ENCODE results near the gene PLCB4.

The PLCB4 gene

GRCh38 chr20:9261781-9262180, 192.9 kb downstream of the PLCB4 start:
- TF ChIP-seq CTCF (IDR thresholded peaks at IDR 0.05; ENCODE audit: borderline replicate concordance, insufficient read depth, low read depth, low read length), result no peak
- no peak overlapping the region for H3K4me3 ChIP-seq (ENCODE audit: low read depth, low read length)

GRCh38 chr20:9262653-9263194, 193.8 kb downstream of the PLCB4 start:
- TF ChIP-seq CTCF (IDR thresholded peaks at IDR 0.05; ENCODE audit: borderline replicate concordance, insufficient read depth, low read depth, low read length), result no peak
- no peak overlapping the region for H3K4me3 ChIP-seq (ENCODE audit: low read depth, low read length)

GRCh38 chr20:9269280-9269971, 200.5 kb downstream of the PLCB4 start:
- no peak overlapping the region for H3K4me3 ChIP-seq (ENCODE audit: low read depth, low read length)
- no peak for TF ChIP-seq CTCF (IDR thresholded peaks at IDR 0.05; ENCODE audit: borderline replicate concordance, insufficient read depth, low read depth, low read length)

- H3K4me3 ChIP-seq (ENCODE audit: low read depth, low read length), result no peak overlapping the region
- TF ChIP-seq CTCF (IDR thresholded peaks at IDR 0.05; ENCODE audit: borderline replicate concordance, insufficient read depth, low read depth, low read length), result no peak
Measured at GRCh38 chr20:9270831-9271230, 201.9 kb downstream of the PLCB4 start.

GRCh38 chr20:9276966-9277468, 208.1 kb downstream of the PLCB4 start:
- TF ChIP-seq CTCF (IDR thresholded peaks at IDR 0.05; ENCODE audit: borderline replicate concordance, insufficient read depth, low read depth, low read length), result no peak
- no peak overlapping the region for H3K4me3 ChIP-seq (ENCODE audit: low read depth, low read length)

- H3K4me3 ChIP-seq (ENCODE audit: low read depth, low read length), result no peak overlapping the region
- TF ChIP-seq CTCF (IDR thresholded peaks at IDR 0.05; ENCODE audit: borderline replicate concordance, insufficient read depth, low read depth, low read length), result no peak
Measured at GRCh38 chr20:9279918-9280401, 211.1 kb downstream of the PLCB4 start.

- no peak for TF ChIP-seq CTCF (IDR thresholded peaks at IDR 0.05; ENCODE audit: borderline replicate concordance, insufficient read depth, low read depth, low read length)
Measured at GRCh38 chr20:9280666-9281065, 211.8 kb downstream of the PLCB4 start.

More at GRCh38 chr20:9280666-9281065, 211.8 kb downstream of the PLCB4 start:
- no peak overlapping the region for H3K4me3 ChIP-seq (ENCODE audit: low read depth, low read length)

All from GM12875 (cell line).